Gastrocnemius medialis (tissue), 4 donors: ENCODE results near the gene COL19A1.

Experiments
- CTCF ChIP-seq, 5 experiments: fragments of 450-650 bp in 3 of 5; fragments of 200-600 bp in 2 of 5; sonication (generic) in 2 of 5; IDR thresholded peaks in 4 of 5; conservative IDR thresholded peaks in 1 of 5; 1 replicate in 4 of 5; 2 replicates in 1 of 5; pipeline ENCODE4 v1.5.1; 2016 to 2019; ENCODE audit warnings: antibody characterized with exemption in 5 of 5, mild to moderate bottlenecking in 3 of 5, moderate library complexity in 3 of 5
- POLR2A ChIP-seq, 2 donors: fragments of 450-650 bp; IDR thresholded peaks; one replicate each; pipeline ENCODE4 v1.6.1; 2017; ENCODE audit warnings: antibody characterized with exemption in 2 of 2, mild to moderate bottlenecking in 2 of 2, moderate library complexity in 2 of 2

- no peak for TF ChIP-seq CTCF (IDR thresholded peaks at IDR 0.05 in 4 of 5, conservative IDR thresholded peaks at IDR 0.05 in 1 of 5)
- no peak for TF ChIP-seq POLR2A (IDR thresholded peaks at IDR 0.05)
Observed at GRCh38 chr6:70236343-70236742, 370.0 kb downstream of the COL19A1 start.
